DMS 273 (cell line): ENCODE data around the gene CORO7.

Source experiments
- DNase-seq: peaks from one replicate; lab custom pipeline; 2025; ENCODE audit not compliant: unreplicated experiment; lab: John Stamatoyannopoulos, UW

The CORO7 gene

GRCh38 chr16:4416200-4417032, at the start of gene CORO7:
Gene CORO7, minus strand, starts transcription at chr16:4416596. Its CDS starts 78 bp downstream, at chr16:4416518.
- peak; percentile 96 for DNase-seq

DNA sequence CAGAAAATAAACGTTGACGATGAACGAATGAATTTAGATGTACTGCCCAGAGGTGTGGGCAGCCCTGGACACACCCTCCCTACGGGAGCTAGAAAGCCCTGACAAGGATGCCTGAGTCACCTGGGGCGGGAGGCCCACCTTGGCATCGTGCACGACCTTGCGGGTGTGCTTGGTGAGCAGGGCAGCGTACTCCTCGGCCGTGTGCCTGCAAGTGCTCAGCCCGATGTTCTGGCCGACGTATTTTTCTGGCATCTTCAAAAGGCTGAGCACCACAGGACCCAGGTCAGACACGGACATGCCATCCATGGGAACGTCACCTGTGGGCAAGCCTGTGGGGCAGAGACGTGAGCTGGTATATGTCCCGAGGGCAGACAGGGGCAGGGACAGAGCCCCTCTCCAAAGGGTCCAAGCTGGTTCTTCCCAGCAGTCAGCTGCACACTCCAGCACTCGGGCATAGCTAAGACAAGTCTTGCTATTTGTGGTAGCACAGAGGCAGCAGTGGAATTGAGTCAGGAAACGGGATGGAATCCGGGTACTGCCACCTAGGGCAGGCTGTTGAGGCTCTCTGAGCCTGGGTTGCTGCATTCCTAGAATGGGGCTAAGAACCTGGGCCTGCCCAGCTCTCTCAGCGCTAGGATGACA, 47.2 kb upstream of the CORO7 start:
- no peak for DNase-seq

- peak; percentile 74 for DNase-seq
These were observed 45.1 kb upstream of the CORO7 start for GRCh38 chr16:4461250-4462085.

GRCh38 chr16:4460936-4461249, 44.5 kb upstream of the CORO7 start:
- peak; percentile 76 for DNase-seq

DNA sequence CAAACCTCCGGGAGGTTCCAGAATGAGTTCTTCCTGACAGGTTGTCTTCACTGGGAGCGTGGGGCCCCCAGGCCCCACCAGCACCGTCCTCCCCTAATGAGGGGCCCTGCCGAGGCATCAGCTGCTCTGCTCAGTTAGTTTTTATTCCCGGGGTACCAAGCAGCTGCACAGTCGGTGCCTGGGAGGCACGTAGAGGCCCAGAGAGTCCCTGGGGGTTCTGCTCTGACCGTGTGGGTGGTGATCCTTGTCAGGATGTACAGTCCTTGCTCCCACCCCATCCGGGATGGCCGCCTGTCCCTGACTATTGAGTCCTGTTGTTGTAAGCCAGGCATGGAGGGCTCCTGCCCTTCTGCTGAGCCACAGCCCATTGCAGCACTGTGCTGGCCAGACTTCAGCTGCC, 39.6 kb upstream of the CORO7 start:
- no peak for DNase-seq

DNA sequence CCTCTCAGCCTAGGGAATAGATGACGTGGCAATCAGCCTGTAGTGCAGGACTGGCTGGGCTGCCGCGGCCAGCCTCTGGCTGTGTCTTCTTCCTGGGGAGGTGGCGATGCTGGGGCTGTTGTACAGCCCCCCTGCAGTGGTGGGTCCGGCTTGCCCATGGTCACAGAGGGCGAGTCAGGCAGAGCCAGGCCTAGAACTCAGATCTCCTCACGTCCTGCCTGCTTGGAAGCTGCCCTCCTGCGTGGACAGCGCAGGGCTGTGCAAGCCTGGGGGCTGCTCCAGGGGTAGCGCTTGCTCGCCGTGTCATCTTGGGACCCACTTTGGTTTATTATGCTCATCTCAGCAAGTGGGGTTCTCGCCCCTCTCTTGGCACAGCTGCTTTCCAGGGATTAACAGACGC, 38.7 kb upstream of the CORO7 start:
- DNase-seq = no peak

DNA sequence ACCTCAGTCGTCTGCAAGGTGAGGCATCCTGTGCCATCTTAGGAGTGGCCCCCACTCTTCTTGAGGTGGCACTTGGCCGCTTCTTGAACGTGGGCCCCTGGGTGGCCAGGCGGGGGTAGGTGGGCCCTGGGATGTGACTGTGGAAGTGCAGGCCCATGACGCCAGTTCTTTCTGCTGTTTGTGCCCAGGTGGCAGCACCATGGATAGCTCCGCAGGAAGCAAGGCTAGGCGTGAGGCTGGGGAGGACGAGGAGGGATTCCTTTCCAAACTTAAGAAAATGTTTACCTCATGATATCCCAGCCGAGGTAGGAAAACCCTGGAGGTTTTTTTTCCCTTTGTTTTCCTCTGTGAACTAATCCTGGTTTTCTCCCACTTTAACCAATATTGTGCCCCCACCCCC, 38.2 kb upstream of the CORO7 start:
- no peak for DNase-seq

GRCh38 chr16:4452674-4453073, 36.3 kb upstream of the CORO7 start:
- no peak for DNase-seq

GRCh38 chr16:4450931-4451519, 34.6 kb upstream of the CORO7 start:
- DNase-seq = peak; percentile 45

DNA sequence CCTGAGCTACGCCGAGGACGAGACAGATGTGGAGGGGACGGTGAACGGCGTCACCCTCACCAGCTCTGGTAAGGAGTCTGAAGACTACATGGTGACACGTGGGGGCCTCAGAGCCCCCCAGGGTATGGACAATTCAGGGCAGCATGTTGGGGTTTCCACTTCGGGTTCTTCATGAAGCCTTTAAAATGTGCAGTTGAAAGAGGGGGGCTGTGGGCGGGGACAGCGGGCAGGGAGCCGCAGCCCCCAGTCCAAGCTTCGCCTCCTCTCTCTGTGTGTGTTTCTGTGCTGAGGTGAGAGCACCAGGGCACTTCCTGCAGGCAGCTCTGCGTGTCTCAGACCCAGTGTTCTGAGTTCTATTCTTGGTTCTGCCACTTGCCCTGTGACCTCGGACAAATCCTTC, 34.0 kb upstream of the CORO7 start:
- no peak for DNase-seq

GRCh38 chr16:4443986-4444385, 27.6 kb upstream of the CORO7 start:
- DNase-seq = no peak

DNA sequence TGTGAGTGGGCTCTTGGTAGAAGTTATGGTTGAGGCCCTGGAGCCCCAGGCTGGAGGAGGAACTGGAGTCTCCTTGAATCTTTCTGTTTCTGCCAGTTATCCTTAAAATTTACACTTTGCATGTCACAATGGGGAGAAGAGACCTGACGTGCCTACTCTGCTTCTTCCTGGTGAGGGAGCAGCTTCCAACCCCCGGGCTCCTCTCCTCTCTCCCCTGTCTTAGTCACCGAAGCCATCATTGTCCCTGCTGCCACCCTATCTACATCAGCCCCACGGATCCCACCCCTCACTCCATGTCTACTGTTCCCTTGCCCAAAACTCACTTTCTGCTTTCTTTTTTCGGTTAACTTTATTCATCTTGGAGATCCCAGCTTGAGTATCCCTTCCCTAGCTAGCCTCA, 26.9 kb upstream of the CORO7 start:
- DNase-seq = no peak

- DNase-seq = no peak
These were observed 26.0 kb upstream of the CORO7 start for GRCh38 chr16:4442371-4442770.

DNA sequence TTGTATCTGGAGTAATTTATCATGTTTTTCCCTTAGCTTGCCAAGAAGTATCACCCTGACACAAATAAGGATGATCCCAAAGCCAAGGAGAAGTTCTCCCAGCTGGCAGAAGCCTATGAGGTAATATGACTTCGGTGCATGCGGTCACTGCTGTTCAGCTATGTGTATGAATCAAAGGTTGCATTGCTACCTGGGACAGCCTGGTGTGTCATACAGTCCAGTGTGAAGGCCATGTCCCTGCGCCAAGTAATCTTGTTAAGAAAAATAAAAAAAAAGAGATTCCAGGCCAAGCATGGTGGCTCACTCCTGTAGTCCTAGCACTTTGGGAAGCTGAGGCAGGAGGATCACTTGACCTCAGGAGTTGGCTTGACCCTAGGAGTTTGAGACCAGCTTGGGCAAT, 21.0 kb upstream of the CORO7 start:
- no peak for DNase-seq

DNA sequence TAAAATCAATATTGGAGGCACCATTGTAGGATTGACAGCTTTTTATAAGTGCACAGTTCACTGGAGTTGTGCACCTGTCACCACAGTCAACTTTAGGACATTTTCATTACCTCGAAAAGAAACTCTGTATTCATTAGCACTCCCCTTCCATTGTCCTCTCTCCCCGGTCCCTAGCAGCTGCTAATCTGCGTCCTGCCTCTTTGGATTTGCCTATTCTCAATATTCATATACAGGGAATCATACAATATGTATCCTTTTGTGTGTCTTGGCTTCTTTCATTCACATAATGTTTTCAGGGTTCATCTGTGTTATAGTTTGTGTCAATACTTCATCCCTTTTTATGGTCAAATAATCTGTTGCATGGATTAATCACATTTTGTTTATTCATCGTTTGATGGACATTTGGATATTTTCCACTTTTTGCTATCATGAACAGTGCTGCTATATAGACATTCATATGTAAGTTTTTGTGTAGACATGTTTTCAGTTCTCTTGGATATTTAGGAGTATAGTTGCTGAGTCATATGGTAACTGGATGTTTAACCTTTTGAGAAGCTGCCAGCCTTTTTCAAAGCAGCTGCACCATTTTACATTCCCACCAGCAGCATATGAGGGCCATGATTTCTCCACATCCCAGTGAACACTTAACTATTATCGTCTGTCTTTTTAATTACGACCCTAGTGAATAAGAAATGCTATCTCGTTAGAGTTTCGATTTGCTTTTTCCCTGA, 19.1 kb upstream of the CORO7 start:
- no peak for DNase-seq

DNA sequence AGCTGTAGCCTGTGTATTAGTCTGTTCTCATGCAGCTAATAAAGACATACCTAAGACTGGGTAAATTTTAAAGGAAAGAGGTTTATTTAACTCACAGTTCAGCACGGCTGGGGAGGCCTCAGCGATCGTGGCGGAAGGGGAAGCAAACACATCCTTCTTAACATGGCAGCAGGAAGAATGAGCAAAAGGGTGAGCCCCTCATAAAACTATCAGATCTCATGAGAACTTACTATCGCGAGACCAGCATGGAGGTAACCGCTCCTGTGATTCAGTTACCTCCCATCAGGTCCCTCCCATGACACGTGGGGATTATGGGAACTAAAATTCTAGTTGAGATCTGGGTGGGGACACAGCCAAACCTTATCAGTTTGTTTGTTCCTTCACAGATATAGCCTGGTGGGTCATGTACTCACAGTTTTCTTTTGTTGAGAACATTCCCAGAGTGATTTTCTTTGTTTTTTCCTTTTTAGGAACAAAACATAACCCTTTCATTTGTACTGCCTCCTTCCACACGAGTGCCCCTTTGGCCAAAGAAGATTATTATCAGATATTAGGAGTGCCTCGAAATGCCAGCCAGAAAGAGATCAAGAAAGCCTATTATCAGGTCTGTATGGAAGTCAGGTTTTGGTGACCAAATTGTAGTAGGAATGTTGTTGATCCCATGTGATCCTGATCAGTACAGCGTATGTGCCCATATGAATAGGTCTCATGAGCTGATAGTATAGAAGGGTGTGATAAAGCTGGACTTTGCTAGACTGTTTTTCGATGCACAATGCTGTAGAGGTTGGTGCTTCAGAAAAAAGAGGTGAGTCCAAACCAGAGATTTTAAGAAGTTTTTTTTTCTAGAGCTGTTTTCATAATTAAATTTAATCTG, 17.8 kb upstream of the CORO7 start:
- DNase-seq = no peak

- DNase-seq = no peak
These were observed 16.8 kb upstream of the CORO7 start for GRCh38 chr16:4433228-4433627.

- no peak for DNase-seq
These were observed 14.6 kb upstream of the CORO7 start for GRCh38 chr16:4431023-4431422.

DNA sequence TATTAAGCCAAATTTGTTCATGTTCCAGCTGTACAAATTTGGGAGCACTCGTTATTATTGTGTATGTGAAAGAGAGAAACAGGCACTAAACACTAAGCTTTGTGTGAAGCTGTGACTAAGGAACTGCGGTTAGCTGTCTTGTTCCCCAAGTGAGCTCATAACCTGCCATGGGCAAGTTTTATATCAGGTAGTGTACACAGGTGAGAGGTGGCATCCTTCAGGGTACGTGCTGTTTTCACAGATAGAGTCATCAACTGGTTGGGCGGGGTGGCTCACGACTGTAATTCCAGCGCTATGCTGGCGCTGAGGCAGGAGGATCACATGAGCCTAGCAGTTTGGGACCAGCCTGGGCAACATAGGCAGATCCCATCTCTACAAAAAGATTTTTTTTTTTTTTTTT, 12.1 kb upstream of the CORO7 start:
- no peak for DNase-seq
